GM12892 (cell line): ENCODE results near the gene KCNIP4.
"Not testable (repeated sequence)": the region's sequence is repeated elsewhere in the genome, so short reads cannot be mapped to it uniquely, and the experiment has no call there.

Source experiments
- DNase-seq: peaks from one replicate; pipeline ENCODE4 v3.0.0; 2011; ENCODE audit not compliant: insufficient read length
- FAIRE-seq: peaks from 2 replicates; lab custom pipeline; 2011; peaks lifted over from hg19 to GRCh38; lab: Jason Lieb, UNC
- POLR2A ChIP-seq: IDR thresholded peaks from 2 replicates; pipeline ENCODE4 v1.6.1; 2011; ENCODE audit warnings: low read depth, low read length, control low read depth
- POLR2AphosphoS5 ChIP-seq: IDR thresholded peaks from 2 replicates; pipeline ENCODE4 v1.6.1; 2011; ENCODE audit warnings: low read depth, low read length, control low read depth
- TAF1 ChIP-seq: IDR thresholded peaks from 2 replicates; pipeline ENCODE4 v1.6.1; 2011; ENCODE audit warnings: low read depth, mild to moderate bottlenecking, control low read depth, low read length, borderline replicate concordance

Gene KCNIP4

DNA sequence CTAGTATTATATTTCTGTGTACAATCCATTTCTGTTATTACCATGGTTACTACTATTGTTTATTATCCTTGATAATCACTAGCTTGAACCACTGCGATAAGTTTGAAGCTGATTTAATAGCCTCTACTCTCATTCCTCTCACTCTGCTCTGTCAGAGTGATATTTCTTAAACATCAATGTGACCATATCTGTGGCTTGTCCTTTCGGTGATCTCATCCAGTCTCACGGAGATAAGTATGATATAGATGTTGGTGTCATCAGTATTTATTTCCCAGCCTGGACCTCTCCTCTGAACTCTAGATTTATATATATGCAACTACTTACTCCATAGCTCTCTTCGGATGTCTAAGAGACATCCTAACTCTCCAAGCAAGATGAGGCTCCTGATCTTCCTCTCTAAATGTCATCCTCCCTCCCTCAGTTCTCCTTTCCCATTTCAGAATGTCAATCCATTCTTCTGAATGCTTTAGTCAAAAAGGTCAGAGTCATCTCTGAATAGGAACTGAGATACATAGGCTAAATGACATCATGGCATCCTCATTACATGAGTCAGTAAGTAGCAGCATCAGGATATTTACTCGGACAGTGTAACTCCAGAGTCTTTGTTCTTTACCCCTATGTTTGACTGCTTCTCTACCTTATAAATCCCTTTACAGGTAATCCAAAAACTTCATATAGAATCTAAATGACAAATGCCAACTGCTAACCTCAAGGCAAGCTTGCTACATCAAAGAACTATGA is 1118.8 kb downstream of the KCNIP4 start:
- TF ChIP-seq POLR2A (no peak), TAF1 (no peak), POLR2AphosphoS5 (no peak)
- FAIRE-seq (no peak), DNase-seq (no peak)

DNA sequence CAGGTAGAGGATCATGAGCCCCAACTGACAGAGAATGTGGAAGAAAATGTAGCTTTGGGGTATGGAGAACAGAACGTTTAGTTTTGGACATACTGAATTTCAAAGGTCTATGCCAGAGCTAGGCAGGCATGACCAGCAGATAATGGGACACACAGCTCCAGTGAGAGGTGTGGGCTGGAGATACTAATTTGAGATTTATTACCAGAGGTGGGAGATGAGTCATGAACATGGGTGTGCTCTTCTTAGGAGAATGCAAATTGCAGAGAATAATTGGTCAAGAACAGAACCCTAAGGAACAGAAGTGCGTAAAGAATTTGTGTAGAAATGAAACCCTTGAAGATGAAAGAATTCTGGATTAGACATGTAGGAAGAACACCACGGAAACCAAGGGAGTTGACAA is 1123.1 kb downstream of the KCNIP4 start:
- no peak for DNase-seq
- TF ChIP-seq POLR2A (no peak), TAF1 (no peak), POLR2AphosphoS5 (no peak)
- FAIRE-seq: no peak

DNA sequence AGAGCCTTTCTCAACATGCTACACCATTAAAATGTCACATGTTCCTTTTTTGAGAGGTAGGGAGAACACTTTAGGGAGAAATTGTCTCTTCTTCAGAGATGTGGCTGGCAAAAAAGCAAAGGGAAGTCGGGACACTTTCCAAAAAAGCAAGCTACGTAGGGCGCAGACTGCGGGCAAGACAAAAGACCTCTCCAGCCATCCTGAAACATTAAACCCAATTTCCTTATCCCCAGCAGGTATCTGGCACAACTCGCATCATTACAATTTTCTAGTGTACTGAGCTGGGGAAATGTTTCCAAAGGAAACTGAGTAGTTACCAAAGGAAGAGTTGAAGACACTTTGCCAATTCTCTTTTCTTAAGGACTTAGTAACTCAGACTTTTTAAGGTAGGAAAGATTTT is 1132.3 kb downstream of the KCNIP4 start:
- FAIRE-seq (no peak), DNase-seq (no peak)
- TF ChIP-seq TAF1 (no peak), POLR2AphosphoS5 (no peak), POLR2A (no peak)

DNA sequence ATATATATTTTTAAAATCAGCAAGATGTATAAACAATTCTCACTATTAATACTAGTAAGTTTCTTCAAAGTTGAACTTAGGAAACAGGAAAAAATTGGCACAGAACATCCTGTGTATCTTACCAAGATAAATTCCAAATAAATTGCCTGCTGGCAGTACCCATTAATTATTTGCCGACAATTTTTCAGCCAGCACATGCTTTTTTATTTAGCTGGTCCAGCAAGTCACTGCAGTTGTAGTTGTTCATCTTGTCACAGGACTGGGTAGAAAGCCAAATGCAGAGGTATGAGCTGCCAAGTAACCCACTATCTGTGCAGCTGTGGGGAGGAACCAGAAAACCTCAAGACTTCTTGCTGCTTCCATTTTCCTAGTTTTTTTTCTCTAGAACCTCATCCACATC is 1134.9 kb downstream of the KCNIP4 start:
- DNase-seq: no peak
- TF ChIP-seq POLR2AphosphoS5: no peak
- no peak for TF ChIP-seq POLR2A
- TF ChIP-seq TAF1: no peak
- FAIRE-seq: no peak

GRCh38 chr4:20809812-20810211 is 1138.8 kb downstream of the KCNIP4 start:
- no peak for TF ChIP-seq POLR2AphosphoS5
- TF ChIP-seq TAF1: no peak
- no peak for TF ChIP-seq POLR2A
- no peak for DNase-seq
- no peak for FAIRE-seq

- TF ChIP-seq POLR2AphosphoS5: no peak
- no peak for TF ChIP-seq POLR2A
- no peak for TF ChIP-seq TAF1
- DNase-seq (no peak), FAIRE-seq (no peak)
Measured at GRCh38 chr4:20805716-20806115, 1142.9 kb downstream of the KCNIP4 start.

- no peak for DNase-seq
- TF ChIP-seq POLR2A (no peak), POLR2AphosphoS5 (no peak), TAF1 (no peak)
- FAIRE-seq: no peak
Measured at GRCh38 chr4:20787940-20788665, 1160.5 kb downstream of the KCNIP4 start.

- FAIRE-seq, DNase-seq: not testable (repeated sequence)
Measured at GRCh38 chr4:20783134-20783533, 1165.4 kb downstream of the KCNIP4 start.

- TF ChIP-seq POLR2AphosphoS5: no peak
- no peak for TF ChIP-seq POLR2A
- no peak for TF ChIP-seq TAF1
- no peak for FAIRE-seq
- DNase-seq: no peak
Measured at GRCh38 chr4:20778896-20779295, 1169.7 kb downstream of the KCNIP4 start.

DNA sequence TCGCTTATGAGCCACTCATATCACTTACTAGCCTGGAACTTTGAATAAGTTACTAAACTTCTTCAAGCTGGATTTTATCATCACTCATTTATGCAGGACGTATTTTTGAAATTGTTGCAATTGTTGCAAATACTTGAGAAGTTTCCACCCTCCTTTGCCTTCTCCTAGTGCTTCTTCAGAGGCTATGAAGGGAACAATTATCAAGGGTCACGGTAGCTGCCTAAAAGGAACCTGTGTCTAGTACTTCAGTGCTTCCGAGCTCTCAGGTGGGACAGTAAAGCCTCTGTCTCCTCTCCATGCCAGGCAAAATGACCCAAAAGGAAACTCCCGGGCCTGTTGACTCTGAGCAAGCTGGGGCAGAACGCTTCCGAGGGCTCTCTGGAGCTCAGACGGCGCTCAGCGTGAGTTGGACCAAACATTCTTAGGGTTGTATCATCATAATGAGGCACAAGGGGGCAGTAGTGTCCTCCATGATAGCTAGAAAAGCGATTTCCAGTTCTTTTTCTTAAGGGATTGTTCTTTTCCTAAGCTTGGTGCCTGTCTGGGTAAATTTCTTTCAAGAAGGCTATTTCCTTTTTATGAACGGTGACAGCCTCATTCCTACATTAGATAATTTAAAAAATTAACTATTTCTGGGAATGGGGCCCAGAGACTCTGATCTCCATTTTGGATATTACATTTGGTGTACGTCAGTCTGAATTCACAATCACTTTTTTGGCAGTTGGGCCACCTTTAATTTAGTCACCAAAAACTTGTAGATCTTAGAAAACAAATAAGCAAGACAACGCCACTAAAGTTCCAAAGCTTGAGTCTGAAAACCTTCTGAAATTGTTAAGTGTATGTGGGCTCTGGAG is 1175.2 kb downstream of the KCNIP4 start:
- no peak for TF ChIP-seq TAF1
- TF ChIP-seq POLR2A: no peak
- no peak for TF ChIP-seq POLR2AphosphoS5
- FAIRE-seq (peak; percentile 67), DNase-seq (peak; percentile 1)

DNA sequence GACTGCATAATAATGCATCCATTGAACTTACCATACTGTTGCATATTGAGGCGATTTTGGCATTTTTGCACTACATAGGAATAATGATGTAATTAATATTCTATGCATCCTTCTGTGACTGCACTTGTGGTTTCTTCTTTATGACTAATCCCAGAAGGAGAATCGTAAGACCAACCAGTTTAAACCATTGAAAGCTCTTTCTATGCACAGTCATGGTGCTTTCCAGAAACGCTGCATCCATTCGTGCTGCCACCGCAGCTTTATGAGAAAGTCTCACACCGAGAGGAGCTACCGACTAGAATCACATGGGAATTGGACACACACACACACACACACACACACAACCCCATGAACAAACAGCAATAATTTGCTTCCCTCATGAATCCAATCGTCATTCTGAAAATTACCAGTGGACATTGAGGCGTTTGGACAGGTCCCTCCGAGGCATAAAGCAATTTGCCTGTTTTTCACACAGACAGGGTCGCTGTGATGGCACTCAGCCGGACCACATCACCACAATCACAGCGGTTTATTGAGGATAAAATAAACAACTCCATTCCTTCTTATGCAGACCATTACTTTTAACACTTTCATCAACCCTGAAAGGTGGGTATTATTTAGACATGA is 1184.1 kb downstream of the KCNIP4 start:
- no peak for DNase-seq
- TF ChIP-seq POLR2AphosphoS5: no peak
- no peak for TF ChIP-seq POLR2A
- no peak for TF ChIP-seq TAF1
- no peak for FAIRE-seq

GRCh38 chr4:20761826-20762225 is 1186.7 kb downstream of the KCNIP4 start:
- FAIRE-seq (no peak), DNase-seq (no peak)
- TF ChIP-seq POLR2AphosphoS5 (no peak), TAF1 (no peak), POLR2A (no peak)
